Activated naive CD8-positive, alpha-beta T cell treated with anti-CD3 and anti-CD28 coated beads, Interleukin-2, amount 50 U/mL, for 24 hours (primary cell): ENCODE results near the gene USP53.
"Not testable (repeated sequence)": the region's sequence is repeated elsewhere in the genome, so short reads cannot be mapped to it uniquely, and the experiment has no call there.

ENCODE experiments used
- ATAC-seq: fragments of 150-1000 bp; cut with Tn5 transposase; one replicate; pipeline ENCODE4 v1.10.0; 2021
- DNase-seq: peaks from one replicate; pipeline ENCODE4 v3.0.0; 2021
- H3K27ac Mint-ChIP-seq: one replicate; pipeline ENCODE4 v1.8.0; 2021; ENCODE audit warnings: mild to moderate bottlenecking, mixed read lengths
- H3K27me3 Mint-ChIP-seq: one replicate; pipeline ENCODE4 v1.8.0; 2021; ENCODE audit warnings: mixed read lengths
- H3K36me3 Mint-ChIP-seq: one replicate; pipeline ENCODE4 v1.8.0; 2021; ENCODE audit warnings: low read depth, mixed read lengths
- H3K4me1 Mint-ChIP-seq: one replicate; pipeline ENCODE4 v1.8.0; 2021; ENCODE audit warnings: mixed read lengths
- H3K4me3 Mint-ChIP-seq: one replicate; pipeline ENCODE4 v1.8.0; 2021; ENCODE audit warnings: mild to moderate bottlenecking, moderate library complexity, mixed read lengths
- H3K9me3 Mint-ChIP-seq: one replicate; pipeline ENCODE4 v1.8.0; 2021; ENCODE audit warnings: mixed read lengths

The USP53 gene

GRCh38 chr4:119339895-119340294 is 127.4 kb downstream of the USP53 start:
- H3K9me3 Mint-ChIP-seq, H3K27me3 Mint-ChIP-seq, H3K4me1 Mint-ChIP-seq, H3K27ac Mint-ChIP-seq, DNase-seq, H3K36me3 Mint-ChIP-seq, ATAC-seq, H3K4me3 Mint-ChIP-seq: not testable (repeated sequence)

DNA sequence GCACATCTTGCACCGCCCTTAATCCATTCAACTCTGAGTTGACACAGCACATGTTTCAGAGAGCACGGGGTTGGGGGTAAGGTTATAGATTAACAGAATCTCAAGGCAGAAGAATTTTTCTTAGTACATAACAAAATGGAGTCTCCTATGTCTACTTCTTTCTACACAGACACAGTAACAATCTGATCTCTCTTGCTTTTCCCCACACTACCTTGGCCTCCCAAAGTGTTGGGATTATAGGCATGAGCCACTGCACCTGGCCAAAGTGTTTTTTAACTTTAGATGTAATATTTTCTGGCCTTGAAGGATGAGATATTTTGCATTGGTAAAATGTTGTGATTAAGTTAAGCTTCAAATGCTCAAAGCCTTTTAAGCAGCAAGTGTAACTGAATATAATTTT is 130.8 kb downstream of the USP53 start:
- not testable (repeated sequence) for H3K27ac Mint-ChIP-seq, H3K36me3 Mint-ChIP-seq, H3K4me3 Mint-ChIP-seq, DNase-seq, H3K9me3 Mint-ChIP-seq, H3K4me1 Mint-ChIP-seq, H3K27me3 Mint-ChIP-seq, ATAC-seq
